GM12872 (cell line): ENCODE measurements around the gene FBXO44.

Source experiments
- TF ChIP-seq, protein P1 (sequence below): IDR thresholded peaks from 3 replicates; pipeline ENCODE4 v1.5.1; 2011; ENCODE audit warnings: low read depth, mild to moderate bottlenecking, low read length, moderate library complexity; ENCODE audit not compliant: insufficient read depth

Gene FBXO44

DNA sequence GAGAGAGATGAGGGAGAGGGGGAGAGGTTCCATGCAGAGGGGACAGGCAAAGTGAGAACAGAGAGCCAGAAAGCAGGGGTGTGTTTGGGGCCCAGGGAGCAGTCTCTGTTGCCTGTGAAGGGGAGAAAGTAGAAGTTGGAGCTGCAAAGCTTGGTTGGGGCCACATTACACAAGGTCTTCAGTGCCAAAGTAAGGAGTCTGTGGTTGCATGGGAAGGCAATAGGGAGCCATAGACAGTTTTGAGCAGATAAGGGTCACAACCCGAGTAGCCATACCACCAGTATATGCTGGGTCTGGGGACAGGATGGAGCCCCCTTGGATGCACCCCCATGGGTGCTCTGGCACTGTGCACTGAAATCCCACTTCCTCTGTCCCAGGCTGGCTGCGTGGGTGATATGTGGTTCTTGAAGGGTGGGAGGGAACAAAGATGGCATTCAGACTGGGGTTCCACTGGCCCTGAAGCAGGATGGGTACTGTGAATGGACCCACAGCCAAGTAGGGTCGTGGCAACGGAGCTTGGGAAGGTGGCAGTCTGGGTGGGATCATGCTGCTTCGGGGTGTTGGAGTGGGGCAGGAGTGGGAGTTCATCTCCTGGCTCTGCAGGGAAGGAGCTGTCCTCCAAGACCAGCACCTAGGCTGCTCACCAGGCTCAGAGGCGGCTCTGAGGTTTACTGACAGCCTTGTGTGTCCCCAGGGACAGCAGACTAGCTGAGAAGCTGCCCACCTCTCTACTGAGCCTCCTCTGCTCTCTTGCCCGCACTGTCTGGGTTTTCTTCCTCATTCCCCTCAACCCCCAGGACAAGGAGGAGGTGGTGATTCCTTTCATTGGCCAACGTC, 48.9 kb downstream of the FBXO44 start:
- TF ChIP-seq, protein P1, sequence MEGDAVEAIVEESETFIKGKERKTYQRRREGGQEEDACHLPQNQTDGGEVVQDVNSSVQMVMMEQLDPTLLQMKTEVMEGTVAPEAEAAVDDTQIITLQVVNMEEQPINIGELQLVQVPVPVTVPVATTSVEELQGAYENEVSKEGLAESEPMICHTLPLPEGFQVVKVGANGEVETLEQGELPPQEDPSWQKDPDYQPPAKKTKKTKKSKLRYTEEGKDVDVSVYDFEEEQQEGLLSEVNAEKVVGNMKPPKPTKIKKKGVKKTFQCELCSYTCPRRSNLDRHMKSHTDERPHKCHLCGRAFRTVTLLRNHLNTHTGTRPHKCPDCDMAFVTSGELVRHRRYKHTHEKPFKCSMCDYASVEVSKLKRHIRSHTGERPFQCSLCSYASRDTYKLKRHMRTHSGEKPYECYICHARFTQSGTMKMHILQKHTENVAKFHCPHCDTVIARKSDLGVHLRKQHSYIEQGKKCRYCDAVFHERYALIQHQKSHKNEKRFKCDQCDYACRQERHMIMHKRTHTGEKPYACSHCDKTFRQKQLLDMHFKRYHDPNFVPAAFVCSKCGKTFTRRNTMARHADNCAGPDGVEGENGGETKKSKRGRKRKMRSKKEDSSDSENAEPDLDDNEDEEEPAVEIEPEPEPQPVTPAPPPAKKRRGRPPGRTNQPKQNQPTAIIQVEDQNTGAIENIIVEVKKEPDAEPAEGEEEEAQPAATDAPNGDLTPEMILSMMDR, result no peak

DNA sequence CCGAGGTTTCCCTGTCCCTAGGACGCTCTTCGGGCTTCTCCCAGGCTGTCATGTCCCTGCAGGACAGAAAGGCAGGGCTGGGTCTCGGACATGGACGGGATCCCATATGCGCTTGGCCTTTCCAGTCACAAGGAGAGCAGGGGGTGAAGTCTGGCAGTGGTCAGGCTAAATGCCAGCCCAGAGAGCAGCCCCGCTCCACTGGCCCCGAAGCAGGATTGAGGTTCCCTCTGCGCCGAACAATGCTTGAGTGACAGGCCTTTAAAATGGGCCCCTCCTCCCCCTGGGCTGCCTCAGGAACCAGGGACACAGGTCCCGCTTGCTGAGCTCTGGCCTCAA, 49.5 kb downstream of the FBXO44 start:
- TF ChIP-seq, protein P1, result no peak

DNA sequence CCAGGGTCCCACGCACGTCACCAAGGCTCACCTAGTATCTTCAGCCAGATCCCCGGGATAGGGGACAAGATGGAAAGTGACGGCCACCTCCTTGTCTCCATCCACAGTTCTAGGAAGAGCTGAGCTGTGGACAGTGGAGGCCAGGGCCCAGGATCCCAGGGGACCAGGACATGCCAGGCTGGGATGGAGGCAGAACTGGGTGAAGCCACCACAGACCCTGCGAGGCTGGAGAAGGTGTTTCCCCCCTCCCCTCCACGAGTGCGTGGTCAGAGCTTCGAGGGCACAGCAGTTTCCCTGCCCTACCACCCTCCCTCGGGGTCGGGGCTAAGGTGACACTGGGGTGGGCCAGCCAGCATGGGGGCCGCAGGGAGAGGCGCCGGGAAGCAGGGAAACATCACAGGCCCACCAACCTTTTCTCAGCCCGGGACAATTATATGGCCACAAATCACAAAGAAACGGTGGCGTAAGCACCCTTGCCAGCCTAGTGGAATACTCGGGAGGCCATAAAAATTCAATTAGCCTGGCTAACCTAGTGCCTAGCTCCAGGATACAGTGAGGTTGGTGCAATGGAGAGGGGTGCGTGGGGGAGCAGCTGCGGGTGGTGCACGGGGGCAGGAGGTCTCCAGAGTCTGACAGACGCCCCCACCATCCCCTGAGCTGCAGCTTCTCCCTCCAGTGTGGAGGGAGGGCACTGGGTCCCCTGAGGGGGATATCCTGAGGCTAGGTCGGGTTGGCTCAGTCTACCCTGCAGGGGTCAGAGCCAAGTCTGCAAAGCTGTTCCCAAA, 50.2 kb downstream of the FBXO44 start:
- TF ChIP-seq, protein P1, result no peak

DNA sequence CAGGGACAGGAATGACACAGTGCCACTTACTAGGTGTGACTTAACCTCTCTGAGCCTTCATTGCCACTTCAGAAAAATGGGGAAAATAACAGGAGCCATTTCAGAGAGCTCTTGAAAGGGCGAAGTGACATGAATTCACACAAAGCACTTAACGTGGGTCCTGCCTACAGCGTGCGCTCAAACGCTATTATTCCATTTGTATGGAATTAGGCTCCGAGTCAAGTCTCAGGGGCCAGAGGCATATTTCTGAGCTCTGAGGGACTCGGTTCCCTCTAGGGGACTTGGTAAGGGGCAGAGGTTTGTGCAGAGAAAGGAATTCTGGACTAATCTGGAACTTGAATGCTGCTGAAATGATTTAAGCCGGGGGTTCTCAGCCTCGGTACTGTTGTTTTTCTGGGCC, 50.9 kb downstream of the FBXO44 start:
- TF ChIP-seq, protein P1, result no peak

DNA sequence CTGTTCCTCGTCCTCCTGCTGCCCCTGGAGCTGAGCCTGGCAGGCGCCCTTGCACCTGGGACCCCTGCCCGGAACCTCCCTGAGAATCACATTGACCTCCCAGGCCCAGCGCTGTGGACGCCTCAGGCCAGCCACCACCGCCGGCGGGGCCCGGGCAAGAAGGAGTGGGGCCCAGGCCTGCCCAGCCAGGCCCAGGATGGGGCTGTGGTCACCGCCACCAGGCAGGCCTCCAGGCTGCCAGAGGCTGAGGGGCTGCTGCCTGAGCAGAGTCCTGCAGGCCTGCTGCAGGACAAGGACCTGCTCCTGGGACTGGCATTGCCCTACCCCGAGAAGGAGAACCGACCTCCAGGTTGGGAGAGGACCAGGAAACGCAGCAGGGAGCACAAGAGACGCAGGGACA, 51.6 kb downstream of the FBXO44 start:
- TF ChIP-seq, protein P1, result no peak

DNA sequence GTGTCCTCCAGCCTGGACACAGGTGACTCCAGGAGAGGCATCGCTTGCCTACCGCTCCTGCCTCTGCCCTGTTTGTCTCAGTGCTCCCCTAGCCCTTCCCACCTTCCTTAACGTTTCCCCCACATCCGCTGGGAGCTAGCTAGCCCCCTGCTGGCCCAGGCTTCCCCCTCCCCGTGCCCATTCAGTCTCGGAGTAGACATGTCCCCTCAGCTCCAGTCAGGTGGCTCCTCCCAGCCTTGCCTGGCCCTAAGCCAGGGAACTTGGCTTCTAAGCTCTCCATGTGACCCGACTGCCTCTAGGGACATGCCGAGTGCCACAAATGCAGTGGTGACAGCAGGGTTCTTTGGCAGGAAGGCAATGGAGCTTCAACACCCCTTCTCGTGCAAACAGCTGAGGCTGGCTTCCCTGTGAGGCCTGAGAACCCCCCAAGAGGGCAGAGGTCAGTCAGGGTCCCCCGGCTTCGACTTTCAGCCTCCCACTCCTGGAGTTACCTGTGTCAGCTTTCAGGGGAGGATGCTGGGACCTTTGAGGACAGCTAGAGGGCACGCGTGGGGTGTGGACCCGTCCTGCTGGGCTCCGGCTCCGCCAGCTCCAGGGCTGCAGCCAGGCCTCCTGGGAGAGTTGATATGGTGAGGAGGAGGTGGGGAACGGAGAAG, 53.1 kb downstream of the FBXO44 start:
- TF ChIP-seq, protein P1, result no peak
